HepG2 (cell line): Measurements from ENCODE around the gene RPTOR.

Experiments used
- CTCF ChIP-seq: sonication (generic); formaldehyde crosslinking; IDR thresholded peaks from 2 replicates; pipeline ENCODE4 v1.5.0; 2020; ENCODE audit warnings: mild to moderate bottlenecking, missing genetic modification reagents, moderate library complexity
- ETV5 ChIP-seq: IDR thresholded peaks from 2 replicates; pipeline ENCODE4 v1.6.1; 2018; ENCODE audit warnings: missing biosample characterization, missing genetic modification reagents, inconsistent platforms, borderline replicate concordance
- HES4 ChIP-seq: sonication (generic); formaldehyde crosslinking; IDR thresholded peaks from 2 replicates; pipeline ENCODE4 v1.9.0; 2021; ENCODE audit warnings: mild to moderate bottlenecking, missing genetic modification reagents, borderline replicate concordance
- LRRFIP1 ChIP-seq: sonication (generic); formaldehyde crosslinking; conservative IDR thresholded peaks from 2 replicates; pipeline ENCODE4 v1.4.0; 2020; ENCODE audit warnings: missing genetic modification reagents
- NCOA1 ChIP-seq: sonication (generic); formaldehyde crosslinking; IDR thresholded peaks from 2 replicates; pipeline ENCODE4 v1.9.0; 2021; ENCODE audit warnings: missing genetic modification reagents
- POLR2AphosphoS5 ChIP-seq: IDR thresholded peaks from 2 replicates; pipeline ENCODE4 v1.6.1; 2012; ENCODE audit warnings: low read depth, low read length
- SMAD3 ChIP-seq: sonication (generic); formaldehyde crosslinking; IDR thresholded peaks from 2 replicates; pipeline ENCODE4 v1.4.0; 2020; ENCODE audit warnings: missing genetic modification reagents
- SMARCC2 ChIP-seq: fragments of 450-650 bp; IDR thresholded peaks from 2 replicates; pipeline ENCODE4 v1.6.1; 2017; ENCODE audit warnings: antibody characterized with exemption, mild to moderate bottlenecking
- SP1 ChIP-seq, 2 experiments: fragments of 450-650 bp in 1 of 2; sonication (generic) in 1 of 2; formaldehyde crosslinking in 1 of 2; IDR thresholded peaks; 2 replicates each; pipeline versions ENCODE4 v1.4.0 to v1.6.1; 2016 to 2020; ENCODE audit warnings: missing genetic modification reagents in 1 of 2
- ZBTB38 ChIP-seq: sonication (generic); formaldehyde crosslinking; IDR thresholded peaks from 2 replicates; pipeline ENCODE4 v1.5.1; 2020; ENCODE audit warnings: mild to moderate bottlenecking, missing genetic modification reagents
- ZNF740 ChIP-seq: sonication (generic); formaldehyde crosslinking; IDR thresholded peaks from 2 replicates; pipeline ENCODE4 v1.4.0; 2020; ENCODE audit warnings: missing genetic modification reagents

GRCh38 chr17:80513892-80514291 is 30.7 kb upstream of the RPTOR start:
- TF ChIP-seq CTCF (CRISPR knock-in tag), result no peak
- TF ChIP-seq ZNF740 (CRISPR knock-in tag), result no peak
- no peak for TF ChIP-seq ZBTB38 (CRISPR knock-in tag)
- no peak for TF ChIP-seq POLR2AphosphoS5
- no peak for TF ChIP-seq SP1 (IDR thresholded peaks at IDR 0.05)
- no peak for TF ChIP-seq SP1 (CRISPR knock-in tag; IDR thresholded peaks at IDR 0.05)
- TF ChIP-seq NCOA1 (CRISPR knock-in tag), result no peak
- TF ChIP-seq LRRFIP1, result no peak
- no peak for TF ChIP-seq ETV5 (CRISPR knock-in tag)
- TF ChIP-seq SMAD3 (CRISPR knock-in tag), result no peak
- TF ChIP-seq HES4 (CRISPR knock-in tag), result no peak
- TF ChIP-seq SMARCC2, result no peak
